GM23248 (cell line): Measurements from ENCODE around the gene PLEKHD1. TPM values are rescaled to one million over a fixed set of nuclear protein-coding genes. Genes with fewer than 3 reads are reported as not detected.

ENCODE experiments used
- DNase-seq: peaks from one replicate; pipeline ENCODE4 v3.0.0-alpha.2; 2015
- H2AFZ ChIP-seq: fragments of 200-600 bp; sonication (generic); 2 replicates; pipeline ENCODE4 v1.6.1; 2016; ENCODE audit warnings: antibody characterized with exemption
- H3F3A ChIP-seq: fragments of 200-600 bp; sonication (generic); 2 replicates; pipeline ENCODE4 v1.6.1; 2016; ENCODE audit warnings: mild to moderate bottlenecking, antibody characterized with exemption, mixed run types; ENCODE audit not compliant: insufficient read depth
- H3K27ac ChIP-seq: fragments of 200-600 bp; sonication (generic); 2 replicates; pipeline ENCODE4 v1.5.1; 2016; ENCODE audit warnings: mild to moderate bottlenecking
- H3K27me3 ChIP-seq: fragments of 200-600 bp; sonication (generic); replicated peaks from 2 replicates; pipeline ENCODE4 v1.6.1; 2016; ENCODE audit warnings: mild to moderate bottlenecking; ENCODE audit not compliant: insufficient read depth
- H3K36me3 ChIP-seq: fragments of 200-600 bp; sonication (generic); 2 replicates; pipeline ENCODE4 v1.6.1; 2016; ENCODE audit warnings: low read depth, mild to moderate bottlenecking
- H3K4me1 ChIP-seq: fragments of 200-600 bp; sonication (generic); 2 replicates; pipeline ENCODE4 v1.6.1; 2016; ENCODE audit warnings: mild to moderate bottlenecking; ENCODE audit not compliant: insufficient read depth
- H3K4me2 ChIP-seq: fragments of 200-600 bp; sonication (generic); one replicate; pipeline ENCODE4 v1.6.1; 2016; ENCODE audit warnings: mild to moderate bottlenecking; ENCODE audit not compliant: unreplicated experiment
- H3K4me3 ChIP-seq: fragments of 200-600 bp; sonication (generic); 2 replicates; pipeline ENCODE4 v1.5.1; 2016; ENCODE audit warnings: mild to moderate bottlenecking
- H3K79me2 ChIP-seq: fragments of 200-600 bp; sonication (generic); 2 replicates; pipeline ENCODE4 v1.6.1; 2016; ENCODE audit warnings: mild to moderate bottlenecking; ENCODE audit not compliant: insufficient read depth
- H3K9ac ChIP-seq: fragments of 200-600 bp; sonication (generic); 2 replicates; pipeline ENCODE4 v1.6.1; 2016; ENCODE audit warnings: mild to moderate bottlenecking
- H3K9me2 ChIP-seq: fragments of 200-600 bp; sonication (generic); 2 replicates; pipeline ENCODE4 v1.6.1; 2016; ENCODE audit warnings: mixed run types, mild to moderate bottlenecking, moderate library complexity; ENCODE audit not compliant: insufficient read depth
- H3K9me3 ChIP-seq: fragments of 200-600 bp; sonication (generic); one replicate; pipeline ENCODE4 v1.6.1; 2017; ENCODE audit warnings: low read depth
- H4K20me1 ChIP-seq: fragments of 200-600 bp; sonication (generic); 2 replicates; pipeline ENCODE4 v1.6.0; 2016; ENCODE audit not compliant: insufficient read depth
- EZH2 ChIP-seq: fragments of 200-600 bp; sonication (generic); IDR thresholded peaks from 2 replicates; pipeline ENCODE4 v1.6.1; 2018; ENCODE audit warnings: antibody characterized with exemption, mild to moderate bottlenecking; ENCODE audit not compliant: insufficient read depth, poor library complexity, severe bottlenecking
- EZH2phosphoT487 ChIP-seq: fragments of 200-600 bp; sonication (generic); IDR thresholded peaks from 2 replicates; pipeline ENCODE4 v1.6.1; 2018; ENCODE audit warnings: antibody characterized with exemption, moderate library complexity, mild to moderate bottlenecking, low read depth; ENCODE audit not compliant: insufficient read depth
- WGBS, 2 experiments: methylation state at CpG; one replicate each; pipeline ENCODE4 v1.1.6; 2015 to 2017; ENCODE audit warnings: low lambda C conversion rate in 2 of 2, low coverage in 1 of 2; ENCODE audit errors: missing lambda C conversion rate in 2 of 2; 5-methylcytosine and 5-hydroxymethylcytosine counted together
- in situ Hi-C: fragments of 300-500 bp; cut with MboI; formaldehyde crosslinking; loops from 2 replicates; pipeline ENCODE4 v1.15.0; 2020
- polyA plus RNA-seq: library from polyadenylated mRNA; unstranded; fragments of >200 nt; fragmentation: Nextera tagmentation; extraction: Ambion mirVana; gene quantifications from 2 replicates; pipeline ENCODE4 v1.2.1, GENCODE V29; 2016
- total RNA-seq: library from RNA; depleted of rRNA; stranded (reverse); fragments of >200 nt; shearing (Covaris generic); gene quantifications from 2 replicates; pipeline ENCODE4 v1.2.3, GENCODE V29; 2014

Gene PLEKHD1
- total and polyA plus RNA-seq, 2 experiments from 2014 or later = not detected

- Histone ChIP-seq H3K4me2 (no peak overlapping the region), H2AFZ (no peak overlapping the region), H3K79me2 (no peaks in the 10 kb centered on the region), H3K9ac (no peak overlapping the region), H3K27me3 (peaks cover 50% of the 10 kb centered on the region), H3F3A (no peaks in the 10 kb centered on the region), H3K27ac (no peak overlapping the region), H4K20me1 (no peaks in the 10 kb centered on the region), H3K9me3 (no peaks in the 10 kb centered on the region), H3K4me3 (no peak overlapping the region), H3K9me2 (no peaks in the 10 kb centered on the region), H3K4me1 (no peaks in the 10 kb centered on the region), H3K36me3 (no peaks in the 10 kb centered on the region)
- TF ChIP-seq EZH2 (no peak), EZH2phosphoT487 (no peak)
- 58 to 63% methylated on average over 3 of the region's 3 CpGs for WGBS, 2 experiments
- no peak for DNase-seq
- in situ Hi-C loops = no loop called here
Observed at GRCh38 chr14:69529563-69529962, 45.0 kb downstream of the PLEKHD1 start.

DNA sequence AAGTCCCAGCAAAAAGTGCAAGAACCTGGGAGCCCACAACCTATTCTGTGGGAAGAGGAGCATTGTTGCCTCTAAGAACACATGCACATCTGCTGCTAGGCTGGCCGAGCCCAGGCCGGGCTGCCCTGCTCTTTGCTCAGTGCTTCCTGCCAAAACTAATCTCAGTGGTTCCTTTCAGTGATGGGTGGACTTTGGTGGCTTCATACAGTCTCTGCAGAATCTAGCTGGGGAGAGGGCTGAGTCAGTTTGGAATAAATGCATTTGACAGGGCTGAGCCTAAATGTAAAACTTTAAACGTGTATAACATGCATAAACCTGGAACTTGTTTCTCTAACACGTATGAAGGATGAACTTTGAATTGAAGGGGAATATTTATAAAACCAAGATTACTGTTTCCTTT, 45.6 kb downstream of the PLEKHD1 start:
- no peak for DNase-seq
- Histone ChIP-seq H3K4me1 (no peaks in the 10 kb centered on the region), H3K27me3 (peaks cover 44% of the 10 kb centered on the region), H3K9me3 (no peaks in the 10 kb centered on the region), H3K9ac (no peak overlapping the region), H3K4me3 (no peak overlapping the region), H3K4me2 (no peak overlapping the region), H3K9me2 (no peaks in the 10 kb centered on the region), H3K36me3 (no peaks in the 10 kb centered on the region), H3K79me2 (no peaks in the 10 kb centered on the region), H3K27ac (no peak overlapping the region), H4K20me1 (no peaks in the 10 kb centered on the region), H3F3A (no peaks in the 10 kb centered on the region), H2AFZ (no peak overlapping the region)
- WGBS, 2 experiments = 15 to 22% methylated on average over 4 of the region's 4 CpGs
- TF ChIP-seq EZH2 (no peak), EZH2phosphoT487 (no peak)
- in situ Hi-C loops = no loop called here

DNA sequence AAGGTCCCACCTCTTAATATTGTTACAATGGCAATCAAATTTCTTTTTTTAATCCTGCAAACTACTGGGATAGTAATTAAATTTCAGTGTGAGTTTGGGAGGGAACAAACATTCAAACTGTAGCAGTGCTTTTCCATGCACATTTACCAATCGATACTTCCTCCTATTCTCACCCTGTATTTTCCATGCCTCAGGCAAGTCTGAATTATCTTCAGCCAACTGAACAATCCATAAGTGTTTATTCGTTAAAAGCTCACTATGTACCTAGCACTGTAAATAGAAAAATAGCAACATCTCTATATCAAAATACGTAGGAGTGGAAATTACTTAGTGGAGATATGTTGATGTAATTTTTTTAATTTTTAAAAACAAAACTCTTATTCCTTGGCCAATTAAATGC, 46.6 kb downstream of the PLEKHD1 start:
- TF ChIP-seq EZH2phosphoT487 = no peak
- TF ChIP-seq EZH2 = no peak
- Histone ChIP-seq H3K79me2 (no peaks in the 10 kb centered on the region), H3K9me2 (no peaks in the 10 kb centered on the region), H3F3A (no peaks in the 10 kb centered on the region), H3K36me3 (no peaks in the 10 kb centered on the region), H3K4me1 (no peaks in the 10 kb centered on the region), H3K4me2 (no peak overlapping the region), H2AFZ (no peak overlapping the region), H3K27ac (no peak overlapping the region), H3K9me3 (no peaks in the 10 kb centered on the region), H3K27me3 (peaks cover 37% of the 10 kb centered on the region), H4K20me1 (no peaks in the 10 kb centered on the region), H3K9ac (no peak overlapping the region), H3K4me3 (no peak overlapping the region)
- in situ Hi-C loops = no loop called here
- DNase-seq = no peak
- 68 to 79% methylated on average over 3 of the region's 3 CpGs for WGBS, 2 experiments

DNA sequence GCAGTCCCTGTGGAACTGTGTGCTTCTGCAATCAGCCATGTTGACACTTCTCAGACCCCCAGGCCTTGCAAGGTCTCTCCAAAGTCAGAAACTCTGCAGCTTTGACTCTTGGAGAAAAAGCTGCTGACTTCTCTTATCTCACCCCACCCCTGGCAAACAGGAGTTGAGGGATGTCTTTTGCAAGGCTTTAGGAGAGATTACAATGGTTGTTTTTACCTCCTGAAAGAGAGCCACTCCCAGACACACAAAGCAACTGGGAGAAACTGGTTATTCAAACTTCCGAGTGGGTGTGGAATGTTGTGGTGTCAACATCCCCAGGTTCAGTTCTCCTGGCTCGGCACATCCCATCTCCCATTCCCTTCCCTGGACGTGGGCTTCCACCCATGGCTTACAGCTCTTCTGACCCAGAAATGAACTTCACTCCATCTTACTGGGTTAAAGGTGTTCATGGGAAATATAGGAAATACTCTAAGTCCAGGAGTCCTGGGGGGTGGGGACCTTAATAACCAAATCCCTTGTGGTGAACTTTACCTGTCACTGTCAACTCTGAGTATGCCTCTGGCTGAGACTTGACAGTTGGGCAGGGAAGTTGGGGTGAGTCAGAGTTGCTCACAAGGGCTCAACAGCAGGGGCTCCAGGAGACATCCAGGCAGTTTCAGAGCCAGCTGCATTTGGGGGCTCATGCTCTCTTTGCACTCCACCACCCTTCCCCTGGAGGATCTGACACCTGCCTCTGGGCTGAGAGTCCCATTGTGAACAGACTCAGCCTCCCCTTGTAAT, 48.2 kb downstream of the PLEKHD1 start:
- H4K20me1 ChIP-seq = no peaks in the 10 kb centered on the region
- in situ Hi-C loops = no loop called here
- no peaks in the 10 kb centered on the region for H3K9me2 ChIP-seq
- H3K9ac ChIP-seq = no peak overlapping the region
- no peak overlapping the region for H3K27ac ChIP-seq
- no peaks in the 10 kb centered on the region for H3K79me2 ChIP-seq
- TF ChIP-seq EZH2 (no peak), EZH2phosphoT487 (no peak)
- peak; percentile 11 for DNase-seq
- no peaks in the 10 kb centered on the region for H3F3A ChIP-seq
- H3K9me3 ChIP-seq = no peaks in the 10 kb centered on the region
- no peaks in the 10 kb centered on the region for H3K4me1 ChIP-seq
- H3K4me2 ChIP-seq = no peak overlapping the region
- peaks cover 39% of the 10 kb centered on the region; the same call in 1 of the 2 replicates for H3K27me3 ChIP-seq
- H3K36me3 ChIP-seq = no peaks in the 10 kb centered on the region
- H2AFZ ChIP-seq = no peak overlapping the region
- 53 to 54% methylated on average over 3 of the region's 3 CpGs for WGBS, 2 experiments
- no peak overlapping the region for H3K4me3 ChIP-seq
